Measurements from ENCODE around the gene STK10.

DNA sequence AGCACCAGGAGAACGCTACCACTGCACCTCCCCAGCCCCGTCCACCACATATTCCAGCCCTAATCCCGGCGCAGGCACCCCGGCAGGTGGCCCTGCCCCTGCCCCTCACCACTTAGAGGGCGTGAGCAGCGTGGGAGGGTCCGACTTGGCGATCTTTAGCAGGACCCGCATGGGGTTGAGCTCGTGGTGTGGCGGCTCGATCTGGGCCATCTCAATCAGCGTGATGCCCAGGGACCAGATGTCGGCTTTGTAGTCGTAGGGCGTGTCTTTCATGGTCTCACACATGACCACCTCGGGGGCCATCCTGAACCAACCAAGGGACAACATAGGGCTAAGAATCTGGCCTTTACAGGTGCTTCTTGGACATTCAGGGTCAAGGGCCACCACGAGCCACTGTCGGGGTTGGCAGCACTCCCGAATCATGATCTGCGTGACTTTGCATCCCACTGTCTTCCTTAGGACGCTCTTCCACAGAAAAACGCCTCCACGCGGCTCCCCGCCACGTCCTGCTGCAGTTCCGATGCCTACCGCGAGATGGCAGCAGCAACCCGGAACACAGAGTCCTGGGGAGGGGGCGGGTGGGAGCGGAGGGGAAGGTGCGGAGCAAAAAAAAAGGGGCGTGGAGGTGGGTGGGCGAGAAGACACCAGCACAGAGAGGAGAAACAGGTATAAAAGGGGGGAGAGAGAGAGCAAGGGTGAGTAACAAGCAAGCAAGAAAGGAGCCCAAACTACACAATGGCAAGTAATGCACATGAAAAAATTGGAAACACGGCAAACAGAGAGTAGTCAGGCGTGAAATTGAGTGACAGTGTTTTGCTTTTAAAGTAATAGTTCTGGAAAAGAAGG lies 81.3 kb downstream of the STK10 start:
- no peak for TF ChIP-seq POLR2A (IDR thresholded peaks at IDR 0.05)
- TF ChIP-seq, protein P1, sequence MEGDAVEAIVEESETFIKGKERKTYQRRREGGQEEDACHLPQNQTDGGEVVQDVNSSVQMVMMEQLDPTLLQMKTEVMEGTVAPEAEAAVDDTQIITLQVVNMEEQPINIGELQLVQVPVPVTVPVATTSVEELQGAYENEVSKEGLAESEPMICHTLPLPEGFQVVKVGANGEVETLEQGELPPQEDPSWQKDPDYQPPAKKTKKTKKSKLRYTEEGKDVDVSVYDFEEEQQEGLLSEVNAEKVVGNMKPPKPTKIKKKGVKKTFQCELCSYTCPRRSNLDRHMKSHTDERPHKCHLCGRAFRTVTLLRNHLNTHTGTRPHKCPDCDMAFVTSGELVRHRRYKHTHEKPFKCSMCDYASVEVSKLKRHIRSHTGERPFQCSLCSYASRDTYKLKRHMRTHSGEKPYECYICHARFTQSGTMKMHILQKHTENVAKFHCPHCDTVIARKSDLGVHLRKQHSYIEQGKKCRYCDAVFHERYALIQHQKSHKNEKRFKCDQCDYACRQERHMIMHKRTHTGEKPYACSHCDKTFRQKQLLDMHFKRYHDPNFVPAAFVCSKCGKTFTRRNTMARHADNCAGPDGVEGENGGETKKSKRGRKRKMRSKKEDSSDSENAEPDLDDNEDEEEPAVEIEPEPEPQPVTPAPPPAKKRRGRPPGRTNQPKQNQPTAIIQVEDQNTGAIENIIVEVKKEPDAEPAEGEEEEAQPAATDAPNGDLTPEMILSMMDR (IDR thresholded peaks at IDR 0.05), result peak; percentile 35 to 100 (median 80)
- no peak for TF ChIP-seq POLR2AphosphoS5 (IDR thresholded peaks at IDR 0.05)
- TF ChIP-seq EP300 (IDR thresholded peaks at IDR 0.05), result no peak
